HepG2 (cell line): ENCODE data around the gene CDC42EP5. TPM values are rescaled to one million over a fixed set of nuclear protein-coding genes. Genes with fewer than 3 reads are reported as not detected.
A peak's percentile ranks its signal among the peaks of the same experiment; 100 is the strongest.

ENCODE experiments used
- CENPX ChIP-seq: sonication (generic); formaldehyde crosslinking; IDR thresholded peaks from 2 replicates; pipeline ENCODE4 v1.9.0; 2021; ENCODE audit warnings: mild to moderate bottlenecking, missing genetic modification reagents, moderate library complexity
- ERF ChIP-seq: IDR thresholded peaks from 2 replicates; pipeline ENCODE4 v1.6.1; 2018; ENCODE audit warnings: missing biosample characterization, missing genetic modification reagents
- HOXA7 ChIP-seq: sonication (generic); formaldehyde crosslinking; IDR thresholded peaks from 2 replicates; pipeline ENCODE4 v1.8.1; 2022; ENCODE audit warnings: mild to moderate bottlenecking, missing genetic modification reagents, moderate library complexity
- LBX2 ChIP-seq: sonication (generic); formaldehyde crosslinking; IDR thresholded peaks from 2 replicates; pipeline ENCODE4 v1.5.0; 2020; ENCODE audit warnings: missing genetic modification reagents, mild to moderate bottlenecking, borderline replicate concordance
- MAX ChIP-seq: IDR thresholded peaks from 2 replicates; pipeline ENCODE4 v1.6.1; 2012; ENCODE audit warnings: inconsistent platforms
- MLX ChIP-seq: IDR thresholded peaks from 2 replicates; pipeline ENCODE4 v1.6.1; 2016
- NCOA2 ChIP-seq: sonication (generic); formaldehyde crosslinking; IDR thresholded peaks from 2 replicates; pipeline ENCODE4 v1.8.0; 2022; ENCODE audit warnings: inconsistent platforms
- NR0B2 ChIP-seq: sonication (generic); formaldehyde crosslinking; IDR thresholded peaks from 2 replicates; pipeline ENCODE4 v1.4.0; 2020; ENCODE audit warnings: mild to moderate bottlenecking, missing genetic modification reagents
- ONECUT2 ChIP-seq: sonication (generic); formaldehyde crosslinking; IDR thresholded peaks from 2 replicates; pipeline ENCODE4 v1.4.0; 2020; ENCODE audit warnings: missing genetic modification reagents
- PHF21A ChIP-seq: sonication (generic); formaldehyde crosslinking; IDR thresholded peaks from 2 replicates; pipeline ENCODE4 v1.5.0; 2020; ENCODE audit warnings: mild to moderate bottlenecking, missing genetic modification reagents
- POGK ChIP-seq: sonication (generic); formaldehyde crosslinking; conservative IDR thresholded peaks from 2 replicates; pipeline ENCODE4 v1.8.0; 2022; ENCODE audit warnings: mild to moderate bottlenecking, moderate library complexity, missing genetic modification reagents
- POLR2G ChIP-seq: fragments of 200-400 bp; formaldehyde crosslinking; IDR thresholded peaks from 2 replicates; pipeline ENCODE4 v1.6.1; 2018; ENCODE audit warnings: mild to moderate bottlenecking, low read depth, low read length, moderate library complexity
- SIN3A ChIP-seq: IDR thresholded peaks from 2 replicates; pipeline ENCODE4 v1.6.1; 2011; ENCODE audit warnings: low read depth, mild to moderate bottlenecking, control low read depth, low read length, borderline replicate concordance
- ZBTB2 ChIP-seq: sonication (generic); formaldehyde crosslinking; IDR thresholded peaks from 2 replicates; pipeline ENCODE4 v1.8.0; 2022; ENCODE audit warnings: low read depth, missing genetic modification reagents
- ZFP1 ChIP-seq: IDR thresholded peaks from 2 replicates; pipeline ENCODE4 v1.6.1; 2016
- ZNF18 ChIP-seq: sonication (generic); formaldehyde crosslinking; IDR thresholded peaks from 2 replicates; pipeline ENCODE4 v1.8.0; 2022; ENCODE audit warnings: mild to moderate bottlenecking, missing genetic modification reagents; ENCODE audit not compliant: insufficient replicate concordance
- ZNF33B ChIP-seq: sonication (generic); formaldehyde crosslinking; IDR thresholded peaks from 2 replicates; pipeline ENCODE4 v1.5.1; 2020; ENCODE audit warnings: mild to moderate bottlenecking, missing genetic modification reagents
- ZNF503 ChIP-seq: sonication (generic); formaldehyde crosslinking; IDR thresholded peaks from 2 replicates; pipeline ENCODE4 v1.4.0; 2020; ENCODE audit warnings: missing genetic modification reagents
- ZNF569 ChIP-seq: sonication (generic); formaldehyde crosslinking; IDR thresholded peaks from 2 replicates; pipeline ENCODE4 v1.5.0; 2020; ENCODE audit warnings: mild to moderate bottlenecking, missing genetic modification reagents, moderate library complexity, borderline replicate concordance
- polyA plus RNA-seq, 8 experiments: library from polyadenylated mRNA; depleted of rRNA in 3 of 8; stranded (reverse) in 7 of 8; unstranded in 1 of 8; fragments of >200 nt; fragmentation: Illumina TruSeq in 4 of 8; extraction: Trizol in 4 of 8; gene quantifications; 2 replicates each; pipeline versions ENCODE4 v1.2.1 to v1.2.3, GENCODE V29; 2011 to 2016; ENCODE audit warnings: low read depth in 4 of 8, missing spikeins in 1 of 8, mixed read lengths in 1 of 8; ENCODE audit not compliant: insufficient read depth in 1 of 8
- total RNA-seq, 5 experiments: library from RNA; depleted of rRNA; stranded (reverse); fragments of >200 nt; fragmentation: Illumina TruSeq; extraction: Trizol; gene quantifications; 2 replicates each; pipeline ENCODE4 v1.2.3, GENCODE V29; 2016; ENCODE audit warnings: low read depth in 1 of 5

Gene CDC42EP5
- total and polyA plus RNA-seq, 2 of the 13 experiments (the other 11 are each of a cell fraction or from before 2014, with no cell fraction given), result 0.41 to 1.6 TPM

- no peak for TF ChIP-seq ZNF33B (CRISPR knock-in tag)
- TF ChIP-seq ERF (CRISPR knock-in tag), result peak; percentile 45; the same call in 1 of the 2 replicates
- peak; percentile 75 for TF ChIP-seq PHF21A
- TF ChIP-seq HOXA7 (CRISPR knock-in tag), result no peak
- no peak for TF ChIP-seq ZNF569 (CRISPR knock-in tag)
- TF ChIP-seq NR0B2 (CRISPR knock-in tag), result no peak
- TF ChIP-seq SIN3A, result peak; percentile 22; the same call in 1 of the 2 replicates
- TF ChIP-seq ZNF18 (CRISPR knock-in tag), result no peak
- TF ChIP-seq ONECUT2 (CRISPR knock-in tag), result no peak
- no peak for TF ChIP-seq LBX2 (CRISPR knock-in tag)
- TF ChIP-seq NCOA2 (CRISPR knock-in tag), result no peak
- TF ChIP-seq MAX, result peak; percentile 65; the same call in 1 of the 2 replicates
- TF ChIP-seq CENPX (CRISPR knock-in tag), result no peak
- TF ChIP-seq MLX (CRISPR knock-in tag), result no peak
- TF ChIP-seq ZBTB2 (CRISPR knock-in tag), result 0 out of 2 replicates have a peak, but pooled peaks have one; percentile 30
- TF ChIP-seq ZNF503 (CRISPR knock-in tag), result 0 out of 2 replicates have a peak, but pooled peaks have one; percentile 36
- TF ChIP-seq ZFP1, result no peak
- TF ChIP-seq POGK (CRISPR knock-in tag), result 0 out of 2 replicates have a peak, but pooled peaks have one; percentile 26
- peak; percentile 88 for TF ChIP-seq POLR2G
Observed at GRCh38 chr19:54464630-54465425, 8.3 kb downstream of the CDC42EP5 start (continued).
